ENCODE measurements around the gene ADAMTSL3.

The ADAMTSL3 gene

GRCh38 chr15:83943849-83944404 is 290.0 kb downstream of the ADAMTSL3 start:
- H3K27ac ChIP-seq: no peak overlapping the region
- TF ChIP-seq CTCF (conservative IDR thresholded peaks at IDR 0.05) (no peak), ZFX (IDR thresholded peaks at IDR 0.05) (no peak)

DNA sequence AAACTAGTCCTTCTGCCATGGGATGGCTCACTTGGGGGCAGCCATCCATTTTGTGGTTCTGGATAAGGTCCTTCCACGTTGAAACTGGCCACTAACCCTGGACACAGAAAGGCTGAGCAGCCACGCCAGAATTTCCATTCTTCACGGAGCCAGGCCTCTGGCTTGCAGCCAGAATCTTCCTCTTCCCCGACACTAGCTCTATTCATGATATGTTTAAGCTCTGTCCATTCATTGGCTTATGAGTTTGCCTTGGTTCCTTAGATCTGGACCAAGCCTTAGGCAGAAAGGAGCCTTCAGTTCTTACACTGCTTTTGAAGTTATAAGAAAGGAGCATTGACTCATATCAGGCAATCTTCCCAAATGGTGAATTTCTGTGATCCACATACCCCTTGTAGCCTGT is 293.2 kb downstream of the ADAMTSL3 start:
- TF ChIP-seq CTCF (conservative IDR thresholded peaks at IDR 0.05) (no peak), ZFX (IDR thresholded peaks at IDR 0.05) (no peak)
- H3K27ac ChIP-seq: no peak overlapping the region

DNA sequence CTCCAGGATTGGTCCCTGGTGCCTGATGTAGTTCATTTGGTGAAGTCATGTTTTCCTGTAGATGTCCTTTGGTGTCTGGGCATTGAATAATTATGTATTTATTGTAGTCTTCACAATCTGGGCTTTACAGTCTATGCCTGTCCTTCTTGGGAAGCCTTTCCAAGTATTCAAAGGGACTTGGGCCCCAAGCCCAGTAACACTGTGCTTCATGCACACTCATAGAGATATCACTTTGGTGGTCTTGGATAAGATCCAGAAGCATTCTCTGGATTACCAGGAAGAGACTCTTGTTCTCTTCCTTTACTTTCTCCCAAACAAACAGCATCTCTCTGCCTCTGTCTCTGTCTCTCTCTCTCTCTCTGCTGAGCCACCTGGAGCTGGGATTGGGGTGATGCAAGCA is 300.6 kb downstream of the ADAMTSL3 start:
- TF ChIP-seq CTCF (conservative IDR thresholded peaks at IDR 0.05): no peak
- TF ChIP-seq ZFX (IDR thresholded peaks at IDR 0.05): no peak
- H3K27ac ChIP-seq: no peak overlapping the region

- TF ChIP-seq ZFX (IDR thresholded peaks at IDR 0.05) (no peak), CTCF (conservative IDR thresholded peaks at IDR 0.05) (no peak)
Measured at GRCh38 chr15:83955806-83956265, 301.9 kb downstream of the ADAMTSL3 start.

DNA sequence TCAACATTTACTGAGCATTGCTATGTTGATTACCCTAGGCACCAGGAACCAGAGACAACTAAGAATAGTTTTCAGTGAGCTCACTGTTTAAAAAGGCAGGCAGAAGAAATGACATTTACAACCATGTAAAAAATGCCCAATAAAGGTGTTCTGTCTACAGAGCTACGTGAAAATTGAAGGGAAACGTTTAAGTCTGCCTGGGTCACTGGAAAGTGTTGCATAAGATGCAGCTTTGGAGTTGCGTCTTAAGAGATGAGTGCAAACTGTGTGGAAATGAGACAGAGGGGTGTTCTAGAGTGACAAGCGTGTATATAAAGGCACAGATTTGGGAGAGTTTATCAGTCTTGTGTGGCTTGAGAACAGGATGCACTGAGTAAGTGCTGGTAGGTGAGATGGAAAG is 303.0 kb downstream of the ADAMTSL3 start:
- TF ChIP-seq ZFX (IDR thresholded peaks at IDR 0.05) (no peak), CTCF (conservative IDR thresholded peaks at IDR 0.05) (no peak)

More at GRCh38 chr15:83955806-83956265, 301.9 kb downstream of the ADAMTSL3 start:
- H3K27ac ChIP-seq: no peak overlapping the region

GRCh38 chr15:83959477-83959876 is 305.6 kb downstream of the ADAMTSL3 start:
- H3K27ac ChIP-seq: no peak overlapping the region
- TF ChIP-seq ZFX (IDR thresholded peaks at IDR 0.05) (no peak), CTCF (conservative IDR thresholded peaks at IDR 0.05) (no peak)

More for the DNA sequence above, 303.0 kb downstream of the ADAMTSL3 start:
- H3K27ac ChIP-seq: no peak overlapping the region

- TF ChIP-seq ZFX (IDR thresholded peaks at IDR 0.05) (no peak), CTCF (conservative IDR thresholded peaks at IDR 0.05) (no peak)
- no peak overlapping the region for H3K27ac ChIP-seq
Measured at GRCh38 chr15:83960192-83960829, 306.4 kb downstream of the ADAMTSL3 start.

All from C4-2B (cell line).